Heart left ventricle (tissue), 16 donors: ENCODE measurements around the gene TRERF1. TPM values are rescaled to one million over a fixed set of nuclear protein-coding genes. Genes with fewer than 3 reads are reported as not detected.

ENCODE experiments used
- ATAC-seq, 4 donors: fragments of 200-7000 bp; cut with Tn5 transposase; one replicate each; pipeline ENCODE4 v1.9.1; 2020 to 2022; ENCODE audit warnings: moderate library complexity in 4 of 4, mild to moderate bottlenecking in 3 of 4, moderate number of reproducible peaks in 1 of 4
- DNase-seq, 5 donors: peaks; one replicate each; pipeline ENCODE4 v3.0.0-alpha.2; 2020
- H3K27ac ChIP-seq, 12 donors: fragments of 200-600 bp; sonication (generic) in 4 of 12; one replicate each; pipeline versions ENCODE4 v1.5.0 to v1.8.0; 2016 to 2022; ENCODE audit warnings: mild to moderate bottlenecking in 2 of 12
- H3K27me3 ChIP-seq, 9 donors: fragments of 200-600 bp; sonication (generic) in 2 of 9; one replicate each; pipeline versions ENCODE4 v1.5.1 to v1.8.0; 2016 to 2022; ENCODE audit warnings: mild to moderate bottlenecking in 3 of 9
- H3K36me3 ChIP-seq, 9 donors: fragments of 200-600 bp; sonication (generic) in 2 of 9; one replicate each; pipeline versions ENCODE4 v1.5.0 to v1.8.0; 2018 to 2022; ENCODE audit warnings: mild to moderate bottlenecking in 2 of 9
- H3K4me1 ChIP-seq, 12 donors: fragments of 200-600 bp; sonication (generic) in 4 of 12; one replicate each; pipeline versions ENCODE4 v1.5.0 to v1.8.0; 2016 to 2022; ENCODE audit warnings: mild to moderate bottlenecking in 3 of 12
- H3K4me3 ChIP-seq, 12 donors: fragments of 200-600 bp; sonication (generic) in 4 of 12; one replicate each; pipeline versions ENCODE4 v1.5.0 to v1.8.0; 2017 to 2022; ENCODE audit warnings: mild to moderate bottlenecking in 9 of 12, moderate library complexity in 4 of 12
- H3K9me3 ChIP-seq, 12 donors: fragments of 200-600 bp; sonication (generic) in 4 of 12; one replicate each; pipeline versions ENCODE4 v1.5.0 to v1.8.0; 2016 to 2022; ENCODE audit warnings: mild to moderate bottlenecking in 1 of 12
- POLR2A ChIP-seq, 2 donors: fragments of 450-650 bp; IDR thresholded peaks; one replicate each; pipeline ENCODE4 v1.6.1; 2017; ENCODE audit warnings: antibody characterized with exemption in 2 of 2, mild to moderate bottlenecking in 2 of 2, moderate library complexity in 2 of 2
- WGBS, 4 donors: extraction: QIAGEN DNeasy Blood & Tissue Kit in 2 of 4; methylation state at CpG; one replicate each; pipeline versions ENCODE4 v1.1.5 to v1.1.7; 2013 to 2018; 5-methylcytosine and 5-hydroxymethylcytosine counted together
- intact Hi-C, 10 donors: fragments of 100-400 bp; cut with DNase I; formaldehyde crosslinking; loops; one replicate each; pipeline versions ENCODE4 v1.11.1 to v1.14.2; 2022
- polyA plus RNA-seq, 2 donors: library from polyadenylated mRNA; stranded (reverse); fragments of 200-250 nt; gene quantifications; one replicate each; pipeline ENCODE4 v1.2.3, GENCODE V29; 2013
- total RNA-seq, 9 donors: library from RNA; depleted of rRNA in 2 of 9; stranded (reverse); fragments of >200 nt in 2 of 9; fragmentation: NEBNext Ultra II Directional in 3 of 9; extraction: Animal tissue kit (Norgen Biotek cat#: 25700) in 3 of 9; gene quantifications; one replicate each; pipeline versions ENCODE4 v1.1.0 to v1.2.4, GENCODE V29; 2016 to 2023
- TF ChIP-seq, protein P1 (sequence below), 12 donors: fragments of 200-600 bp; sonication (generic) in 4 of 12; IDR thresholded peaks; one replicate each; pipeline versions ENCODE4 v1.5.0 to v1.8.0; 2018 to 2022; ENCODE audit warnings: antibody characterized with exemption in 12 of 12, mild to moderate bottlenecking in 5 of 12
- donor health status: ischemic (EF 13 %, LVEDD 7.1; RV severe dilation, severe dysfunction).
- donor health status: healthy with polysubstance abuse.
- donor health status: DM: no; HTN: yes; CAD: no.
- donor health status: DM: no; HTN: no; CAD: no.
- donor health status: ischemic (EF 25% LVEDD 6.9; RV normal size, moderate dysfunction).
- donor health status: ischemic (EF 25% LVEDD 5.7; RV mildly dilated, moderate dysfunction).
- donor health status: healthy.
- donor health status: DM: yes; HTN: yes; CAD: no.
- donor health status: ischemic (EF 35%, LVEDD 5.7; RV mildly dilated, moderate dysfunction).
- donor health status: nonischemic (EF 11% LVEDD 7.7; RV severe dilation, severe dysfunction).
- donor health status: DM: yes; HTN: yes; CAD: no.
- donor health status: PGD.
- donor health status: ischemic (EF 29% LVEDD 5.4; RV normal size, mild dysfunction).
- donor health status: nonischemic (EF 23%, LVEDD 6.1; RV moderate dilation, normal function).

TRERF1 gene
- total and polyA plus RNA-seq, 11 donors, result 0.53 to 4.5 (median 1.5) TPM

DNA sequence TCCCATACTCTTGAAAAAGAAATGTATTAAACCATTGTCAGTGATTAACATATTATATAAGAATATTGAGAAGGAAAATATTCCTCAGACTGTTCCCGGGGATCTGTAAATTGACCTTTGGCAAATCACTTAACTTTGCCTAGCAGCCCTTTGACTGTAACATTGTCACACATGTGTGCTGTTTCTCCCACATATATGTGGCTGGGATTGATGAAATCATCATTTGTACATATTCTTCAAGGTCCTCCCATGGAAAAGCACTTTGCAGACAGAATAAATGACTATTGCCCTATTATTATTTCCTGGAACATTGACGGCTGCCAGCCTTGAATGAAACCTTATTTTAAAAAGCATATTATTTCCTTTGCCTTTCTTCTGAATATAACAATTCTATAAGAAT, 36.4 kb upstream of the TRERF1 start:
- TF ChIP-seq, protein P1, sequence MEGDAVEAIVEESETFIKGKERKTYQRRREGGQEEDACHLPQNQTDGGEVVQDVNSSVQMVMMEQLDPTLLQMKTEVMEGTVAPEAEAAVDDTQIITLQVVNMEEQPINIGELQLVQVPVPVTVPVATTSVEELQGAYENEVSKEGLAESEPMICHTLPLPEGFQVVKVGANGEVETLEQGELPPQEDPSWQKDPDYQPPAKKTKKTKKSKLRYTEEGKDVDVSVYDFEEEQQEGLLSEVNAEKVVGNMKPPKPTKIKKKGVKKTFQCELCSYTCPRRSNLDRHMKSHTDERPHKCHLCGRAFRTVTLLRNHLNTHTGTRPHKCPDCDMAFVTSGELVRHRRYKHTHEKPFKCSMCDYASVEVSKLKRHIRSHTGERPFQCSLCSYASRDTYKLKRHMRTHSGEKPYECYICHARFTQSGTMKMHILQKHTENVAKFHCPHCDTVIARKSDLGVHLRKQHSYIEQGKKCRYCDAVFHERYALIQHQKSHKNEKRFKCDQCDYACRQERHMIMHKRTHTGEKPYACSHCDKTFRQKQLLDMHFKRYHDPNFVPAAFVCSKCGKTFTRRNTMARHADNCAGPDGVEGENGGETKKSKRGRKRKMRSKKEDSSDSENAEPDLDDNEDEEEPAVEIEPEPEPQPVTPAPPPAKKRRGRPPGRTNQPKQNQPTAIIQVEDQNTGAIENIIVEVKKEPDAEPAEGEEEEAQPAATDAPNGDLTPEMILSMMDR (IDR thresholded peaks at IDR 0.05), result no peak
- TF ChIP-seq POLR2A (IDR thresholded peaks at IDR 0.05), result no peak
- intact Hi-C loops, result no loop called here
- H3K27ac ChIP-seq, result no peak overlapping the region
- no peak overlapping the region for H3K4me3 ChIP-seq
- H3K27me3 ChIP-seq, result no peaks in the 10 kb centered on the region
- no peaks in the 10 kb centered on the region for H3K9me3 ChIP-seq
- H3K4me1 ChIP-seq, result no peaks in the 10 kb centered on the region
- WGBS, 4 donors, result 84 to 92% (median 91%) methylated on average over 2 of the region's 2 CpGs
- H3K36me3 ChIP-seq, result no peaks in the 10 kb centered on the region
- DNase-seq, result no peak
- ATAC-seq, result no peak

DNA sequence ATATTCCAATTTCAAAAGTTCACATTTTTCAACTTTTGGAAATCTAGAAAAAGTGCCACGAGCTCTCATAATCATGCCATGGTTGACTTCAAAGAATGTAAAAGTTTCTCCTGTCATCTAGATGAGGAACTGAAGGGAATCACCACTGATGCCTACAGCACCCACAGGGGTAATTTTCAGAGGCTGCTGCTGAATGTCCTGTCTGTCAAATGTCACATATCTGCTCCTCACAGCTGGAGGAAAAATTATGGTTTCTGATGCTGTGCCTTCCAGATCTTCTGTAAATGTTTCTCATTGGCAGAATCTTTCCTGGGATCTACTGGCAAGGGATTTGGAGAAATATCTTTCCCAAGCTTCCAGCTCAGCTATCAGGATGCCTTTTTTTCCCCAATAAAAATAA, 32.5 kb upstream of the TRERF1 start:
- Histone ChIP-seq H3K4me3 (no peak overlapping the region), H3K4me1 (no peaks in the 10 kb centered on the region), H3K36me3 (no peaks in the 10 kb centered on the region), H3K9me3 (no peaks in the 10 kb centered on the region), H3K27me3 (no peaks in the 10 kb centered on the region), H3K27ac (no peak overlapping the region)
- intact Hi-C loops, result no loop called here
- DNase-seq (no peak), ATAC-seq (no peak)
- 91 to 100% (median 92%) methylated on average over 1 of the region's 1 CpG for WGBS, 4 donors
- TF ChIP-seq, protein P1 (IDR thresholded peaks at IDR 0.05), result no peak
- TF ChIP-seq POLR2A (IDR thresholded peaks at IDR 0.05), result no peak

DNA sequence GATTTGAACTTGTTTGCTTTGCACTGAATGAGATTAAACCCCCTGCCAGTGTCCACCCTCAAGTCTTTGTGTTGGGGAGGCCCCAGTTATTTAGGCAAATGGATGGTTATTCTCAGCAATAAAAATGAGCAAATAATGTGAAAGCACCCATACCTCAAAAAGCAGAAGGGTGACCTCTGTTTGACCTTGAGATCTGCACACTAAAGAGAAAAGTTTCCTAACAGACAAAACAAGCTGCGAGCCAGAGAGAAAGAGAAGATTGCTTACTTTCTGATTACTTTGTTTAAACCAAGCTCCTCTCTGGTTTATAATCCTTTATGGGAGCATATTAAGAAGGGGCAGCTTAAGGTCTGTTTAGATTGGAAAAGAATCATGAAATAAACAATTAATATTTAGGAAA, 30.4 kb upstream of the TRERF1 start:
- Histone ChIP-seq H3K36me3 (no peaks in the 10 kb centered on the region), H3K27me3 (no peaks in the 10 kb centered on the region), H3K9me3 (no peaks in the 10 kb centered on the region), H3K27ac (peak overlapping the region in 1 of 12 donors; percentile 0), H3K4me1 (no peaks in the 10 kb centered on the region), H3K4me3 (no peak overlapping the region)
- TF ChIP-seq POLR2A (IDR thresholded peaks at IDR 0.05), result no peak
- TF ChIP-seq, protein P1 (IDR thresholded peaks at IDR 0.05), result no peak
- WGBS, 4 donors, result 79 to 90% (median 80%) methylated on average over 1 of the region's 1 CpG
- no peak for ATAC-seq
- no peak for DNase-seq
- intact Hi-C loops, result no loop called here

DNA sequence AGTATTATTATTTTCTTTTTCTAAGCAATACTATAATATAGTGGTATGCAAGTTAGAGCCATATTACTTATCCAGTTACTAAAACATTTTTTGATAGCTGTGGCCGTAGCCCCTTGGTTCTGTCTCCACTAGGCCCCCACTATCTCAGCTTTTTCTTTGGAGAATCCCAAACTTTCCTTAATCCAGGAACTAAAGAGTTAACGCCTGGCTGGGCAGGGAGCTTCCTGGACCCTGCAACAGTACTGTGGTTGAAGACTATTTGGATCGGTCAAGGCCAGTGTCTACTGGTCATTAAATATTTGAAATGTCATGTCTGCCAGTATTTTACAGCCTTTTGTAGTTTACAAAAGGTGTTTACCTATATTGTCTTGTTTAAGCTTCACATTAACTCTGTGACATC, 20.0 kb upstream of the TRERF1 start:
- intact Hi-C loops, result no loop called here
- Histone ChIP-seq H3K27ac (no peak overlapping the region), H3K9me3 (peaks cover 0 to 19% (median 8%) of the 10 kb centered on the region in 12 donors), H3K4me1 (no peaks in the 10 kb centered on the region), H3K36me3 (no peaks in the 10 kb centered on the region), H3K4me3 (no peak overlapping the region), H3K27me3 (peaks cover 0 to 6% (median 0%) of the 10 kb centered on the region in 9 donors)
- no peak for DNase-seq
- no peak for TF ChIP-seq POLR2A (IDR thresholded peaks at IDR 0.05)
- TF ChIP-seq, protein P1 (IDR thresholded peaks at IDR 0.05), result no peak
- no peak for ATAC-seq
- 53 to 66% (median 61%) methylated on average over 3 of the region's 3 CpGs for WGBS, 4 donors
